NCI-H82 treated with DMSO at 0.1 percent for 48 hours (cell line): Measurements from ENCODE around the gene GPR55.

Experiments used
- DNase-seq: peaks from one replicate; lab custom pipeline; 2025; ENCODE audit not compliant: unreplicated experiment; lab: John Stamatoyannopoulos, UW

GPR55 gene

DNA sequence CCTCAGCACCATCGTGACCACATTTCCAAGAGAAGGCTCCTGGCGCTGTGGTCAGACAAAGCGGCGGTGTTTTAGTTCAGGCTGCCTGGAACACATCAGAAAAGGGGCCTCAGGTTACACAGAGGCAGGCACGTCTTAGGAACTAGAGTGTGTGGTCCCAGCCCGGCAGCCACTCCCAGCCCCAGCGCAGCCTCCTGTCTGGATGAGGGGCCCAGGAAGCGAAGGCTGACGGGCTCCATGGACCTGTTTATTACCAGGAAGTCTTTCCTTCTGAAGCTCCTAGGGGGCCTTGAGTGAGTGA, 10.0 kb upstream of the GPR55 start:
- DNase-seq = no peak

DNA sequence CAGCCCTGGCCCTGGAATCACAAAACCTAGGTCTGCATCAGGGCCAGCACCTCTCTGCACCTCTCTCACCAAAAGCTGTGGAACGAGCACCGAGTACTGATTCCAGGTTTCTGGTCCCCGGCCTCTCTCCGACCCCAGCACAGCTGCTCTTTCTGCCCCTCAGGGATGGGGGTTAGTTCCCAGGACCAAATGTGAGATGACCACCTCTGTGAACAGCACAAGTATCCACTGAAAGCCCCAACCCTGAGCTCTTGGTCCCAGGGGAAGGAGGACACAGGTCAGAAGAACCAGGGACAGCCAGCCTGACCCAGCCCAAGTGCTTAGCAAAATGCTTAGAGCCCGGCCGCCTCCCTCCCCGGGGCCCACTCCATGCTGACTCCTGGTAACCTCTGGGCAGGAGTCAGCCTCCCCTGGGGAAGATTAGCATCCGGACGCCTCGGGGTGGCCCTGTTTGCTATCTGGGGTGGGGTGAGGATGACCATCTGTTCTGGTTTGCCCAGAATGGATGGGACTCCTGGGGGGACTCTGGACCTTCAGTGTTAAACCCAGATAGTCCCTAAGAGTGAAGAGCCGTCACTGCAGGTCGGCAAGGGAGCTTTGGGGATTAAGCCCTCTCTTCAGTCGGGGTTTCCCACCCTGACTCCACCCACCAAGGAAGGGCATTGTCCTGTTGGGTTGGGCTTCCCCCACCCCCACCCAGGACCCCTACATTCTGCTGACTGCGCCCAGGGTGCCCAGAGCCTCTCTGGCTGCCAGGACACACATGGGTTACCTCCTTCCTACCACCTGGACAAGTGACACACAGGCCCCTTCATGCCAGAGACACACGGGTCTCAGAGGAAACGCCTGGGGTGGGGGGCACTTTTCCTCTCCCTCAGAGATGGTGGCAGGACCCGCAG, 9.4 kb upstream of the GPR55 start:
- DNase-seq = no peak

DNA sequence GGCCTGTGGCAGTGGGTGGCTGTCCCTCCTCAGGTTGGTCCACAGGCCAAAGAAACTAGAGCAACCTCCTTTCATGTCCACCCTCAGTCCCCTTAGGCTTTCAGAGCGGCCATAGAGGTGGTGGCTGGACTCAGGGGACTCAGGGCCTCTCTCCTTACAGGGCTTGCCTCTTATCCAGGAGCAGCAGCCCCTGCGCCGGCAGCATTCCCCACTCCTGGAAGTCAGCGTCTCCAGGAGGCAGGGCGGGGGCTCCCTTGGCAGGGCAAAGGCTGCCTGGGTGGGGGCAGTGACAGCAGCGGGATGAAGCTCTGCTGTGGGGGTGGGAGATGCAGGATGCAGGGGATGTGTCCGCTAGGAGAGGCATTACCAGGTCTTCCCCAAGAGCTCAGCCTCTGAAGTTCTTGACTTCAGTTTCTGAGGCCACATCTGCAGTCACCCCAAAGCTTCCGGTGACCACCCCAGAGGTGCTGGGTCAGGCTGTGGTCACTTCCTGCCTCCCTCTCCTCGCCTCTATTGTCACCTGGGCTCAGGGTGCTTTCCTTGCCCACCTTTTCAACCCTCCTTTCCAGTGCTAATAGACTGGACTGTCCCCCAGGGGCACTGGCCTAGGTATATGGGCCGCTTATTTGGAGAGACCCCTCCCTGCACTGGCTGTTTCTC, 8.6 kb upstream of the GPR55 start:
- no peak for DNase-seq

DNA sequence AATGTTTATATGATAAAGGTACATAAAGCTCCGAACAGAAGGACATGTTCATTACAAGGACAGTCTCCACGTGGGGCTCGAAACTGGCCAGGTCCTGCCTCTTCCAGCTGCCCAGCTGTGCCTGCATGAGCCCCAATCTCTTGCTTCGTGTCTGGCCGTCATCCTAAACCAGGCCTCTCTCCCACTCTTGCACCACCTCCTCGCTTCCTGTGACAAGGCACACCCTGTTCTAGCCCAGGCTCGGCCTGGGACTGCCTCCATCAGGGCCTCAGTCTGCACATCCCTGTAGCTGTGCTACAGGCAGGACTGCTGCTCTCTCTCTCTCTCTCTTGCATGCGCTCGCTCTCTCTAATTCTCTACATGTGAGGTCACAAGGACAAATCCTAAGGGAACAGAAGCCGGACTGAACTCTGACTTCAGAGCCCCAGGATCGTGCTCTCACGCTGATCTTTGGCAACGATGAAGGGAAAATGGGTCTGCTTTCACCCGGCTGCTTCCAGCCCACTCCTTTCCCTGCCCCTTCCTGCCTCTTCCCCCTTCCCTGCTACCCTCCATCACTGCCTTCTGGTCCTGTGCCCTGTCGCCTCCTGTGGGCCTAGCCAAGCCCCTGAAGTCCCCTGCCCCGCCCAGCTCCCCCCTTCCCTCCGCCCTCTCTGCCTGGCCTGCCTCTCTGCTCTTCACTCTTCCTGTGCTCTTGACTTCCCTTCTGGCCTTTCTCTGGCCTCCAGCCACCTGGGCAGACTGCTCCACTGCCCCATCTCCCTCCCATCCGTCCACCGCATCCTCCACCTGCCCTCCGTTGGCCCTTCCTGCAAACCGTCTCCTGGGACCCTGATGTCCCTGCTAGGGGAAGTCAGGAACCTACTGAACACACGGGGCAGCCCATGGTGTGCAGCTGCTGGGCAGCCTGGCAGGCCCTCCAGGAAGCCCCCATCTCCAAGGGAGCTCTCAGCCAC, 7.8 kb upstream of the GPR55 start:
- DNase-seq = no peak

DNA sequence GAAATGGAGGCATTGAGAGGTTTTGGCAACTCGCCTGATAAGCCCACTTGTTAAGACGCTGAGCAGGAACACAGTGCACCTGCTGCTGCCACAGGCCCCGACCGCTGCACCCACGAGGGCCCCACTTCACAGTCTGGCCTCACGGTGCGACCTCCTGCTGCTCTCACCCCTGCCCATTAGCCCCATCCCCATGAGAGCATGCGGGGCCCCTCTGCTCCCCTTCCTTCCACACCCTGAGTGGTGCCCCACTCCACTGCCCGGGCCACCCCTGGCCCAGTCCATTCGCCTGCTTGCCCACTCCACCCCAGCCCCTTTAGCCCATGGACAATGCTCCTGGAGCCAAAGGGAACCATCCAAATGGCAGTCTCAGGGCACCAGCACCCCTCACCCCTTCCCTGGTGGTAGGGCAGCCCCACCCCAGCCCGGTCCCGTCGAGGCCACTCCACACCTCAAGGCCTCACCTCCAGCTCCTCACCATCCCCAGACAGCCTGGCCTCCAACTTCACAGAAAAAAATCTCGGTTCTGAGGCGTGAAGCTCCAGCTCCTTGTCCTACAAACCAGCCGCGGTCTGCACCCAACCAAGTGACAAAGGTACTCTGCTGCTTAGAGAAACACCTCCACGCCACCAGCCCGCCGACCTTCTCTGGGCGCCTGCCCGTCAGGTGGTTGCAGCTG, 6.7 kb upstream of the GPR55 start:
- no peak for DNase-seq

DNA sequence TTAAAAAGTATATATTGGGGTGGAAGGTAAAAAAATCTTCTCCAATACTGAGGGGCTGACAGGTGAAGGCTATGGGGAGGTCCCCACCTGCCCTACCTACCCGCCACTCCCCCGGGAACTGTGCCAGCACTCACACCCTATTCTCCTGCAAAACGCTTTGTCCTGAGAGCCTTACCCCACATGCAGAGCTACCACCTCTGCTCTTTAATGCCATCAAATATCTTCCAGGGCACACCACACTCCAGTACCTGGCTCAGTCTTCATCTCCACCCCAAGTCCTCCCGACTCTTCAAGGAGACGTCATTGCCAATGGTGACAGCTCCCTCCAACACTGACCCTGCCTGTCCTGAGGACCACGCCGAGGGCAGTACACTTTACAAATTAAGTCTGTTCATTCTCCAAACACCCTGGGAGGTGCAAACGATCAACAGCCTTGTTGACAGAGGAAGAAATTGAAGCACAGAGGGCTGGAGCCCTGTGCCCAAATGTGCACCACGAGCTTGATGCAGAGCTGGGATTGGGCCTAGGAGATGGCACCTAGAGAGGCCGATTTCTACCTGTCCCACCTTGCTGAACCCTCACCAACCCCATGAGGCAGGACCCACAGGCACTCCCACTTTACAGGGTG, 6.0 kb upstream of the GPR55 start:
- no peak for DNase-seq

DNA sequence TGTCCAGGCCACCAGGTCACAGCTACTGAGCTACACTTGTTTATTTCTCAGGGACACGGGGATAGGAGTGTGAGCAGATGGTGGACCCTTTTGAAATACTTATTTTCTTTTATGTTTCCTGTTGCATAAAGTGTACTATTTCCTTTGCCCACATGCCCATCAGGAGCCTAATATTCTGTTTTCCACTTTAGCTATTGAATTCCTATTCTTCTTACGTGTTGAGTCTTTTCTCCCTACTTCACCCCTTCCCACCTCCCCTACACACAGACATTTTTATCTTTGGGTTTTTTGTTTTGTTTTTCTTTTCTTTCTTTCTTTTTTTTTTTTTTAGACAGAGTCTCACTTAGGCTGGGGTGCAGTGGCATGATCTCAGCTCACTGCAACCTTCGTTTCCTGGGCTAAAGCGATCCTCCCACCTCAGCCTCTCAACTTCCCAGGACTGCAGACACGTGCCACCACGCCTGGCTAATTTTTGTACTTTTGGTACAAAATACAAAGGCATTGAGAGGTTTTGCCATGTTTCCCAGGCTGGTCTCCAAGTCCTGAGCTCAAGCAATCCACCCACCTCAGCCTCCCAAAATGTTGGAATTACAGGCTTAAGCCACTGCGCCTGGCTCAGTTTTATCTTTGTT, 5.2 kb upstream of the GPR55 start:
- DNase-seq = no peak

DNA sequence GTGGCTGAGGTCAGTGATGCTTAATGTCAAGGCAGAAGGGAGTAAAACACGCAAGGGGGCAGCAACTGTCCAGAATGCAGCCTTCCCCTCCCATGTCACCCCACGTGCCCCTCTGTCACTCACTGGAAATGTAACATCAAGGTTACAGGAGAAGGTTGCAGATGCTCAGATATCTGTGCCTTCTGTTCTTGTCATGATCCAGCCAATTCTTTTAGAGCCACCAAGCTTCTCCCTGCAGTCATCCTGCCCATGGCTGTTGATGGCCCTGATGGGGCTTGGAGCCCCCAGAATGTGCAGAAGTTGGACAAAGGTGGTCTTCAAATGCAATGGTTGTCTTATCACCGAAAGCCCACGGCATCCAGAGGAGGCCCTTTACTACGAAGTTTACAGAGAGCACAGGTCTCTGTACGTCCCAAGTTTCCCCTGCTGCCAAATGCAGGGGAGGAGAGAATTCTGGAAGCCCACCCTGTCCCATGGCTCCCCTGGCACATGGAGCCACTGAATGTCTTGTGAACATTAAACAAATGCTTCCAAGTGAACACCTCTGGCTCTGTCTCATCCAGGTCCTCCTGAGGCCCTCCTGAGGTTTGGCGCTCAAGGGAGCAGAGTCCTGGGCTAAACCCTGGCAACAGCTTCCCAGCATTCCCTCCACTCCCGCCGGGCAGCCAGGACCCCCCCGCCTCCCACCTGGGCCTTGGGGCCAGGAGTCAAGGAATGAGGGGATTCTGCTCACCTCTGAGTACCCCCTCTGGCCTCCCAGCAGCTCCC, 4.5 kb upstream of the GPR55 start:
- no peak for DNase-seq

DNA sequence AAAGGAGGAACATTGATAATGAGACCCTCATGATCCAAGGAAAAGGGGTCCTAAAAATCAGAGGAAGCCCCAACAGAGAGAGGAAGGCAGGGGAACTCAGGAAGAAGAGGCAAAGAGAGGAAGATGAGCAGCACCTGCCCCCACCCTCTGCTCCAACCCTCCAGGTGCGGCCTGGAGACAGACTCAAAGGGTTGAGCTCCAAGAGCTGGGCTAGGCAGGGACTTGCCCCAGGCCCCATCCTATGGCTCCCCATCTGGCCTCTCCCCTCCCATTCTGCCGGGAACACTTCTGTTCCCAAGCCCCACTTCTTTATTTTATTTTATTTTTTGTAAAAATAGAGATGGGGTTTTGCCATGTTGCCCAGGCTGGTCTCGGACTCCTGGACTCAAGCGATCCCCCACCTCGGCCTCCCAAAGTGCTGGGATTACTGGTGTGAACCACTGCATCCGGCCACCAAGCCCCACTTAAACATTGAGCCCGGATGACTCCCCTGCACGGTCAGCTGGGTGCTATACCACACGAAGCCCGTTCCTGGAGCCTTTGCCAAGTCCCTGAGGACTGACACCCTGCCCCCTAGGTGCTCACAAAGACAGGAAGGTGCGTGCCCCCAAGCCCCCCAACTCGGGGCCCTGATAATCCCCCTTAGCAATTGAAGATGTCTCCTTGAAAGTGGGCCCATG, 3.8 kb upstream of the GPR55 start:
- DNase-seq = no peak

DNA sequence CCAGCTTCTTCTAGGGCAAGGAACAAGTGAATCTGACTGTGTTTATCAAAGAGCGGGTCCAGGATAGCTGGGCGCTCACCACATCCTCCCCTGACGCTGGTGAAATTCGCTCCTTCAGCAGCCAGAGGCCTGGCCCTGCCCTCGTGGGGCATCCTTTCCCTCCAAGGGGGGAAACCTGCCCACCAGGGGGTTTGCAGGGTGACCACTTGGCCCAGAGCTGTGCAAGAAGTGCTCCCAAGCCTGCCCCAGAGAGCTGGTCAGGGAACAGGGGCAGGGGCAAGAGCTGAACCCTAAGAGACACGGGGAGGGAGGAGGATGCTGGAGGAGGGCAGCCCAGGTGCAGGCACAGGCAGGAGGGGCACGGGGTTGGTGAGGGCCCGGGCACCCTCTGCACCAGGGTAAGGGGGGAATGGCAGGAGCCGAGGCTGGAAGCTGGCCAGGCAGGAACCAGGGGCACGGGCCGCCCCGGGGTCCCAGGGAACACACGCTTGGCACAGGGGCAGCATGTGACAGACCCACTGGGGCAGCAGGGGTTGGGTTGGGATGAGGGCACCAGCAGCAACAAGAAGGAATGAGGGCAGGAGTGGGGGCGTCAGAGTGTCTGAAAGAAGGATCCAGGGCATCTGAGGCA, 2.8 kb upstream of the GPR55 start:
- no peak for DNase-seq

DNA sequence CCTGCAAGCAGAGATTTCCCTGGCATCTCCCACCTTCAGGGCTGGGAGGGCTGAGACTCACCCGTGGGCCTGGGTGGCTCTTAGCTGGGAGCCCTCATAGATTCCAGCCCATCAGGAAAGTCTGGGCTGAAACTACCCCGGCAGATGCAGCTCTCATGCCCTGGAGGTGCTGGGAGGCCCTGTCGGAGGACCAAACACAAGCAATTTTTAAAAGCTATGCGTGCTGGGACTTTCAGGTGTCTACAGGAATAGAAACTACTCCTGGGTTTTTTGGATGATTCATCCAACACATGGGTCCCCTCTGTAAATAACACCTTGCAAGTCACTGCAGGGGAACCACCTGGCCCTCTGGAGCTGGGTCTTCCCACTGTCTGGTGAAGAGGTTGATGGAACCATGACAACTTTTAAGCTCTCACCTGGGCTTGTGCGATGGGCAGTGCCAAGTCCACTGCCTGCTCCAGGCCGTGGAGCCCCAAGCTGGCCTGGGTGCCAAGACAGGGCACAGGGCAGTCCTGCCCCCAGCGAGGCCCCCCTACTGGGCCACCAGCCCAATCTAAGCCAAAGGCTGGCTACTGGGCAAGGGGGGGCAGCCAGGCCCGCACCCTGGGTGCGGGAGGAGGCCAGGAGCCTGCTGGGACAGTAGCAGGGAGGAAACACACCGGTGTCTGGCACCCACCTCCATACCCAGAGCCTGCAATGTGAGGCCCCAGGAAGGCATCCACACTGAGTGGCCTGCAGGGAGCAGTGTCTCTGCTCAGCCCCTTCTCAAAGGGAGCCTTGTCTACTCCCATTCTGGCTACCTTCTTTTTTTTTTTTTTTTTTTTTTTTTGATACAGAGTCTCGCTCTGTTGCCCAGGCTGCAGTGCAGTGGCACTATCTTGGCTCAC, 1.1 kb upstream of the GPR55 start:
- no peak for DNase-seq

DNA sequence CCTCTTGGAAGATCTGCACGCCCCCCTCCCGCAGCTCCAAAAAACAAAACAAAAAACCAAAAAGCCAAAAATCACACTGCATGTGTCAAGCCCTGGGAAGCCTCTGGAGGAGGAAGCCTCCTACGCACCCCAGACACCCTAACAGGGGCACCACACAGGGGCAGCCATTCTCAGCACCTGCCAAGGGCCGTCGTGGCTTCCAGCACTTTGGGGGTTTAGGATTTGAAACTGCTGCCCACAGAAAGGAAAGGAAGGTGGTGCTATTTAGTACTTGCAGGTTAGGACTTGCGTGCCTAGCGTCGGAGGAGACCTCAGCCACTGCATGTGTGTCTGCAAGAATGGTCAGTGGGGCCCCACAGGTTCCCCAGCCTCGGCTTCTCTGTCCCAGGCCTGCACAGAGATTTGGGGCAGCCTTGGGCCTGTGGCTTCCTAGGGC, 419 bp upstream of the GPR55 start:
- DNase-seq = no peak

DNA sequence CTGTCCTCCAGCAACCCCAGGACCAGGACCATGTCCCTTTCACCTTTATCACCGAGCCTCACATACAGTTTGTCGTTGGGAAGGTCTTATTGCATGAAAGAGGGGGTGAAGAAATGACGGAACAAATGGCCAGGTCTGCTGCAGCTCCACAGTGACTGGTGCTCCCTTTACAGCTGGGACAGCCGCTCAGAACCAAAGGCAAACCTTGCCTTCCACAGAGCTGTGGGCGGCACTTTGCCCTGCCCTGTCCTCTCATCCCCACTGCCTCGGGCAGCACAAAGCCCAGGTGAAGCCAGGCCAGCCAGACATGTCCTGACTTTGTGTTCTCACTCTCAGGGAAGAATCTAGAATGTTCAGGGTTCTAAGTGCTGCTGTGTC, 961 bp downstream of the GPR55 start:
- DNase-seq = no peak

DNA sequence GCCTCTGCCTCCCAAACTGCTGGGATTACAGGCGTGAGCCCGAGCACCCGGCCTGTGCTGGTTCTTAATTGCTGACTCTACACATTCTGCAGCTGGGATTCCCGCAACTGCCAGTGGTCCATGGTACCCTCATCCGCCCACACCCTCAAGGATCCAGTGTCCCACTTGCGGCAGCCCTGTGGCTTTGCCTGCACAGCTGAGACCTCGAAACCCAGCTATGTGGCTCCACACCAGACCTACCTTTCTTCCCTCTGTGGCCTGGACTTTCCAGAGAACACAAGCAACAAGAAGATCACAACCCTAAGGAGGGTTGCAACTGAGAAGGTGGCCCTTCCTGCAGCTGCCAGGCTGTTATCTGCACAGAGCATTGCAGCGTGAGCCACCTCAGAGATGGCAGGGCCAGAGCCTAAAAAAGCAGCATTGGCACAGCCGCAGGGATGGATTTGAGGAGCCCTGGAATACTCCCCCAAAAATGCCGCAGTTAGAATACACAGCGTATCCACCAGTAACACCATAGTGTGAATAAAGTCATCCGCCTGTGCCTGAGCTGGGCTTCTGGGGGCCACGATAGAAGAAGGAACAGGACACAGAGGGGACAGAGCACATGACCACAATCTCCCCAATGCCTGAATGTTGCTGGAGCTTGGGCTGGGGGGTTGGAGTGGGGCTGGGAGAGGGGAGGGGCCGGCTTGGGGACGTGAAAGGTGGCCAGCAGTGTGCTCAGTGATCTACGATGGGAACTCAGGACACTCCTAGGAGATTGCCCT, 1.9 kb downstream of the GPR55 start:
- no peak for DNase-seq

DNA sequence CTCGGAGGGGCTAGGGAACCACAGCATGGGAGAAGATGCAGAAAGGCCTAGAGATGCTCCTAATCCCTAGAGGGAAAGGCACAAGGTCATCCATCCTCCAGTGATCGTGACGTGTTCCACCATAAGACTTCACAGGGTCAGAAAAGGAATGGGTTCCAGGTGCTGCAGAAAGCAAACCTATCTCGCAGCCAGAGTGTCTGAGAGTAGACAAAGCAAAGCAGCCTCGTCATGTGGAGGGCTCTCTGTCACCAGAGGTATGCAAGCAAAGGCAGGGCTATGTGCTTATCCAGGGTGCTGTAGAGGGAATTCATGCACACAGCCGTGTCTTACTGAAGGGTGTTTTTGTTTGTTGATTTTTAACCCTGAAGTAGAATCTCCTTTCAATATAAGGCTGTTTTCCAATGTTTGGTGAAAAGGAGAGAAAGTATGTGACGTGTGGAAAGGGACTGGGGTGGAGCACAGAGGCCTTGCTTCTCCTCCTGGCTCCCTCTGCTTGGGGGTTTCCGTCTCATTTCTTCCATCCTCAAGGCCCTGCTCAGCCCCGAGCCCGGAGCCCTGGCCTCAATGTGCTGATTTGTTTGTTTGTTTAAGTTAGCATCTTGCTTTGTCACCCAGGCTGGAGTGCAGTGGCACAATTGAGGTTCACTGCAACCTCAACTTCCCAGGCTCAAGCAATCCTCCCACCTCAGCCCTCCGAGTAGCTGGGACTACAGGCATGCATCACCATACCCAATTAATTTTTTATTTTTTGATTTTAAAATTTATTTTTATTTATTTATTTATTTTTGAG, 3.0 kb downstream of the GPR55 start:
- no peak for DNase-seq

DNA sequence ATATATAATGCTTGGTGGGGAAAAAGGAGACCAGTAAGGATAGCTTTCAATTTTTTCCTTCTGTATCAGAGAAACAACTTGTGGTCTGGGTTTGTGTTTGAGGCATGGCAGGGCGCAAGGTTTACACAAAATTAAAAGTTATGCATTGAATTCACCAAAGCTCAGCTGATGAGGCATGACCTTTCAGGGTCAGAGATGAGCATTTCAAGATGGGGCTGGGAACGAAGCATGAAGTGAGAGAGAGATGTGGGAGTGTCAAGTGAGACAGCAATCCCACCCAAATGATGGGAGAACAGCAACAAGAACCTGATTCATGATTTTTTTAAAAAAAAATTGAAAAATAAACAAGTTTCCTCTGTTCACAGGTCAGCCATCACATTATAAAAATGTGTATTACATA, 4.9 kb downstream of the GPR55 start:
- DNase-seq = no peak
